Measurements from ENCODE around the gene SMG6.
A peak's percentile ranks its signal among the peaks of the same experiment; 100 is the strongest.
"Not testable (repeated sequence)": the region's sequence is repeated elsewhere in the genome, so short reads cannot be mapped to it uniquely, and the experiment has no call there.

The SMG6 gene

GRCh38 chr17:2283302-2283701 is 20.3 kb downstream of the SMG6 start:
- Mint-ChIP-seq H3K9me3 (no peaks in the 10 kb centered on the region), H3K4me3 (no peak overlapping the region), H3K36me3 (ENCODE audit: low read depth) (peaks cover 39% of the 10 kb centered on the region), H3K4me1 (ENCODE audit: low read depth) (peaks cover 34% of the 10 kb centered on the region), H3K27ac (no peak overlapping the region), H3K27me3 (ENCODE audit: low read depth) (no peaks in the 10 kb centered on the region)

DNA sequence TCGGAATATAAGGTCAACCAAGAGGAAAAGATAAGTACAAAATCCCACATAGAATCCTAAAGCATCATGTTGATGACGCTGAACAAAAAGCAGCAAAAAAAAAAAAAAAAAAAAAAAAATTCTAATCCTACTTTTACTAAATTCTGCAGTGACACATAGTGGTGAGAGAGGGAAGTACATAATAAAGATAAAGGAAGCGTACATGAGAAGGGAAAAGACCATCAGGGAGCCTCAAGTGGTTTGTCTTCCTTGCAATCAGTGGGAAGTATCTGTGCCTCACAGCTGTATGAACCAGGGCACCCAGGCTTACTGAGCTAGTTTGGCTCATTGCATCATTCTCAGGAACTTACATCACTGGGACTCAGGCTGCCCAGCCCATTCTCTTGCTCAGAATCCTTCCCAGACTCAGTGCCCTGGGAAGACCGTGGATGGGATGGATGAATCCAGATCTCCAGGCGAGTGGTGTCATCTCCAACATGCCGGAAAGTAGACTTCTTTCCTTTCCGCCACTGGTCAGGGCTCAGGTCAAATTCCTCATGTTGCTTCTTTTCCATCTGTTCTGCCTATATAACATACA is 21.2 kb downstream of the SMG6 start:
- Mint-ChIP-seq H3K4me3 (peak overlapping the region; percentile 11), H3K36me3 (ENCODE audit: low read depth) (peaks cover 37% of the 10 kb centered on the region), H3K27me3 (ENCODE audit: low read depth) (no peaks in the 10 kb centered on the region), H3K27ac (peak overlapping the region; percentile 61), H3K9me3 (no peaks in the 10 kb centered on the region), H3K4me1 (ENCODE audit: low read depth) (peaks cover 32% of the 10 kb centered on the region)

DNA sequence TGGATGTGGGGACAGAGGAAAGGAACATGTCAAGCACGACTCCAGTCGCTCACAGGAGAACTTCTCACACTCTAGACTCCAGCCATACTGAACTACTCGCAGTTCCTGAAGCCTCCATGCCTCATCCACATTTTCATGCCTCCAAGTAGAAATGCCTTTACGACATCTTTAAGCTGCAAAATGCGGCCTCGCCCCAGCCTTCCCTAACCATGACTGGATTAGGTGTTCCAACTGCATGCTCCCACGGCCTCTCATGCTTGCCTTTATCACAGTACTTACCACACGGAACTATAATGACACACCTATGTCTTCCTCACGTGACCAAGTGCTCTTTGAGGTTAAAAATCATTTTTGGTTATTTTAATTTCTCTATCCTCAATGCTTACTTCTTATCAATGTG is 23.9 kb downstream of the SMG6 start:
- H3K27ac Mint-ChIP-seq = peak overlapping the region; percentile 47
- H3K9me3 Mint-ChIP-seq = no peaks in the 10 kb centered on the region
- H3K4me3 Mint-ChIP-seq = no peak overlapping the region
- no peaks in the 10 kb centered on the region for H3K27me3 Mint-ChIP-seq (ENCODE audit: low read depth)
- peaks cover 52% of the 10 kb centered on the region for H3K4me1 Mint-ChIP-seq (ENCODE audit: low read depth)
- H3K36me3 Mint-ChIP-seq (ENCODE audit: low read depth) = peaks cover 41% of the 10 kb centered on the region

GRCh38 chr17:2277429-2278170 is 26.0 kb downstream of the SMG6 start:
- H3K4me3 Mint-ChIP-seq = no peak overlapping the region
- no peak overlapping the region for H3K27ac Mint-ChIP-seq
- H3K36me3 Mint-ChIP-seq (ENCODE audit: low read depth) = peaks cover 36% of the 10 kb centered on the region
- H3K4me1 Mint-ChIP-seq (ENCODE audit: low read depth) = peaks cover 54% of the 10 kb centered on the region
- H3K27me3 Mint-ChIP-seq (ENCODE audit: low read depth) = no peaks in the 10 kb centered on the region
- no peaks in the 10 kb centered on the region for H3K9me3 Mint-ChIP-seq

DNA sequence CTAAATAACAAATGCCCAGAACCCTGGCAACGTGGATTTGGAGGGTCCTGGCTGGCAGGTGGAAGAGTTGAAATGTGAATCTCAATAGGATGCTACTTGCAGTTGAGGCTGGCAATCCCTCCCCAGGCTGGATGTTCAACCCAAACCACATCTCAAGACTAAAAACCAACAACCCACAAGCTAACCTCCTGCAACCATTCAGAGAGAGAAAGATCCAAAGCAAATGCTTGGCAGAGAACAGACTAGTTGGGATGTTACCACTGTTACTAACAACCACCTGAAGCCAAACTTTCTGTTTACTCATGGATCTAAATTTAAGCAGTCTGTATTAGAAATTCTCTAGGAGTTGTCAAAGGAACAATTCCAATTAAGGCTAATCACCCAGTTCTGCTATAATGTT is 27.9 kb downstream of the SMG6 start:
- Mint-ChIP-seq H3K27me3 (ENCODE audit: low read depth) (no peaks in the 10 kb centered on the region), H3K27ac (peak overlapping the region; percentile 86), H3K4me3 (peak overlapping the region; percentile 63), H3K4me1 (ENCODE audit: low read depth) (peaks cover 51% of the 10 kb centered on the region), H3K36me3 (ENCODE audit: low read depth) (peaks cover 36% of the 10 kb centered on the region), H3K9me3 (no peaks in the 10 kb centered on the region)

GRCh38 chr17:2274414-2274813 is 29.2 kb downstream of the SMG6 start:
- H3K27me3 Mint-ChIP-seq (ENCODE audit: low read depth) = no peaks in the 10 kb centered on the region
- H3K4me3 Mint-ChIP-seq = peak overlapping the region; percentile 1
- H3K9me3 Mint-ChIP-seq = no peaks in the 10 kb centered on the region
- peak overlapping the region; percentile 42 for H3K27ac Mint-ChIP-seq
- H3K36me3 Mint-ChIP-seq (ENCODE audit: low read depth) = peaks cover 36% of the 10 kb centered on the region
- H3K4me1 Mint-ChIP-seq (ENCODE audit: low read depth) = peaks cover 55% of the 10 kb centered on the region

DNA sequence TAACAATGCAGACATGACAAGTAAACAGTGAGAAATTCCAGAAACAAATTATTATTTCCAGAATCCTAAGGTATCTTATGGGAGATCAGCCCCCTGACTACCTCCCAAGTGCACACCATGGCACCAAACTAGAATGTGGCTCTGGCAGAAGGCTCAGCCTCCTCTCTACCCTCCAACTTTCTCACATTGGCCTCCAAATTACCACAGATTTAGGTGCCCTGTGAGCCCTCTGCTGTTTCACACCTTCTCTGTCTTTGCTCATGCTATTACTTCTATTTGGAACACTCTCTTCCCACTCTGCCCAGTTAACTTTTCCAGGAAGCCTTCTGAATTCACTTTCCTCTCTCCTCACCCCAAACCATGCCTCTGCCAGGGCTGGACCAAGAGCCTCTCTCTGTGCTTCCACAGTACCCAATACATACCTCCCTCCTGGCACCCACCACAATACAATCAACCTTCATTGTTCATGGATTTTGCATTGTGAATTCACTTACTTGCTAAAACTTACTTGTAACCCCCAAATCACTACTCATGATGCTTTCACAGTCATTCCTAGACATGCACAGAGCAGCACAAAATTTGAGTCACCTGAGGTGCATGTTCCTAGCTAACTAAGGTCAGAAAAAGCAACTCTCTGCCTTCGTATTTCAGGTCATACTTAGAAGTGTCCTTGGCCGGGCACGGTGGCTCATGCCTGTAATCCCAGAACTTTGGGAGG is 31.4 kb downstream of the SMG6 start:
- Mint-ChIP-seq H3K4me1 (ENCODE audit: low read depth) (peaks cover 55% of the 10 kb centered on the region), H3K4me3 (peak overlapping the region; percentile 64), H3K27me3 (ENCODE audit: low read depth) (no peaks in the 10 kb centered on the region), H3K36me3 (ENCODE audit: low read depth) (peaks cover 32% of the 10 kb centered on the region), H3K9me3 (no peaks in the 10 kb centered on the region), H3K27ac (peak overlapping the region; percentile 80)

GRCh38 chr17:2267354-2267753 is 36.2 kb downstream of the SMG6 start:
- Mint-ChIP-seq H3K4me1 (ENCODE audit: low read depth) (peaks cover 71% of the 10 kb centered on the region), H3K36me3 (ENCODE audit: low read depth) (peaks cover 31% of the 10 kb centered on the region), H3K4me3 (peak overlapping the region; percentile 79), H3K9me3 (no peaks in the 10 kb centered on the region), H3K27ac (peak overlapping the region; percentile 99), H3K27me3 (ENCODE audit: low read depth) (no peaks in the 10 kb centered on the region)

GRCh38 chr17:2266865-2267228 is 36.7 kb downstream of the SMG6 start:
- Mint-ChIP-seq H3K27ac (peak overlapping the region; percentile 99), H3K9me3 (no peaks in the 10 kb centered on the region), H3K36me3 (ENCODE audit: low read depth) (peaks cover 30% of the 10 kb centered on the region), H3K4me1 (ENCODE audit: low read depth) (peaks cover 72% of the 10 kb centered on the region), H3K4me3 (peak overlapping the region; percentile 79), H3K27me3 (ENCODE audit: low read depth) (no peaks in the 10 kb centered on the region)

DNA sequence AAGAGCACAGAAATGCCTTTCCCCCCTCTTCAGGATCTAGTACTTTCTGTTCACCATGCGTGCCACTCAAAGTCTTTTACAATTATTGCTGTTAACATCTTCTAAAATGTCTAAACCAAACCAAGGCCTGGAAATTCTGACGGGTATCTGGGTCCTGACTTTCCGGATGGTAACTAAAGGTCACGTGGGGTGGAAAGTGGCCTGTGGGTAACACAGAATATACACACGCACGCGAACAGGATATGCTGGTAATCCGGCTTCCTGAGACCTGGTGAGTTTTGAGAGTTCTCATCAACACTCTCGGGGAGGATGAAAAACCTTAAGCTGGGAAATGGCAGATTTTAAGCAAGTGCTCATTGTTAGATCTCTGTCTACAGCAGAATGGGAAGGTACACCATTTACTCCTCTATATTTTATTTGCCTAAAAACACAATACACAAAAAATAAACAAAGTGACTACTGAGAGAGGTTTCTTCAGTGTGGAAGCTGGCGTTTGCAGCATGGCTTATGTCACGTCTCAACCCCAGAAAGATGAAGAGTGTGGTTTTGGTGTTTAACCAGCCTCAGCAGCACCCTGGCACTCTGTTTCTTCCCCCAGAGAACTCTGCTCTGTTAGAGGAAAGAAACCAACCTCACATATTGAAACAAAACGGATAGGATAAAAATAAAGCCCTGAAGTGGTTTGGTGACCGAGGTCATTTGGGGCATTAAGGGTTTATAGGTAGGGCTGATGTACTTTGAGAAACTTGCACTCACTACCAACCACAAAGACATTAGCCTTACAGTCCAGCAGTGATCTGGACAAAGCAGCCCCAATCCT is 37.3 kb downstream of the SMG6 start:
- Mint-ChIP-seq H3K27ac (peak overlapping the region; percentile 99), H3K4me3 (peak overlapping the region; percentile 79), H3K27me3 (ENCODE audit: low read depth) (no peaks in the 10 kb centered on the region), H3K4me1 (ENCODE audit: low read depth) (peaks cover 76% of the 10 kb centered on the region), H3K36me3 (ENCODE audit: low read depth) (peaks cover 35% of the 10 kb centered on the region), H3K9me3 (no peaks in the 10 kb centered on the region)

GRCh38 chr17:2265166-2265565 is 38.4 kb downstream of the SMG6 start:
- peak overlapping the region; percentile 79 for H3K4me3 Mint-ChIP-seq
- H3K27ac Mint-ChIP-seq = peak overlapping the region; percentile 99
- H3K9me3 Mint-ChIP-seq; H3K27me3 Mint-ChIP-seq (ENCODE audit: low read depth): not testable (repeated sequence)
- H3K36me3 Mint-ChIP-seq (ENCODE audit: low read depth) = peaks cover 36% of the 10 kb centered on the region
- H3K4me1 Mint-ChIP-seq (ENCODE audit: low read depth) = peaks cover 79% of the 10 kb centered on the region

- Mint-ChIP-seq H3K27ac (peak overlapping the region; percentile 99), H3K4me1 (ENCODE audit: low read depth) (peaks cover 79% of the 10 kb centered on the region), H3K36me3 (ENCODE audit: low read depth) (peaks cover 32% of the 10 kb centered on the region), H3K27me3 (ENCODE audit: low read depth) (no peaks in the 10 kb centered on the region), H3K9me3 (no peaks in the 10 kb centered on the region), H3K4me3 (peak overlapping the region; percentile 79)
Observed at GRCh38 chr17:2264067-2264860, 39.3 kb downstream of the SMG6 start.

DNA sequence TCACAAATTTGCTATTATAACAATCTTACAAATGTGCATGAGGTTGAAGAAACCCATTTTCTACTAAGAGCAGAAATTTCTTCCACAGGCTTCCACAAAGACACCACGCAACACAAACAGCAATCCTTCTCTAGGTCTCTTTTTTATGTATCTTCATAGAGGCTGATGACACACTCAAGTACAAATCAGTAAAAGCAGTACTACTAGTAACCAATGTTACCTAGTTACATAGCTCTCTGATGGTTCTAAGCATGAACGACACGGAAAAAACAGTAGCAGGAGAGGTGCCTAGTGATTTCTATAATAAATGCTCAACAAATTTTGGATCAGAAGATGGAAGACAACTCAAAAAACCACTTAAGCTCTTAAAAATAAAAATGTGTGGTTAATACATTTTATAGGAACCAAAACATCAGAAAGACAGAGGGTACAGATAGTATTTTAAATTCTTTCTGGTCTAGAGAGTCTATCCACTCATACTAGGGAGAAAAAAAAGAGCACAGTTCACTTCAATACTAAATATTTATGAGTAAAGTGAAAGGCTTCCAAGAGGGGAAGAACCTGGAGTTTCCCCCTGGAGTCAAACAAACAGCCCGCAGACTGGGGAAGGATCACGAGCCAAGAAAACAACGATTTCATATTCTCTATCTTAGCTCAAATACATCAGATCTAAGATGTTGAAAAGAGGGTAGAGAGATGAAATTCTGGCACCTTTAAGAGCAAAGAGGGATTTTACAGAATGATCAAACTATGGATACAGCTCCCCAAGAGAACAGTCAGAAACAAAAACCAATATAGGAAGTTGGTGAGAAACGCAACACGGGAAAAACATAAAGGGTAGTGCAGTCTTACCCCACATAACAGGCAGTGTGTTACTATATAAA is 40.2 kb downstream of the SMG6 start:
- peak overlapping the region; percentile 99 for H3K27ac Mint-ChIP-seq
- no peaks in the 10 kb centered on the region for H3K27me3 Mint-ChIP-seq (ENCODE audit: low read depth)
- H3K36me3 Mint-ChIP-seq (ENCODE audit: low read depth) = peaks cover 32% of the 10 kb centered on the region
- peak overlapping the region; percentile 79 for H3K4me3 Mint-ChIP-seq
- H3K9me3 Mint-ChIP-seq = no peaks in the 10 kb centered on the region
- peaks cover 87% of the 10 kb centered on the region for H3K4me1 Mint-ChIP-seq (ENCODE audit: low read depth)

Measured in T-helper 1 cell treated with Interleukin-12 subunit alpha and Interleukin-12 subunit beta and Interleukin-4 antibody, amounts not matched to agents 30 μg/mL and 1 μg/mL, for 36 hours (primary cell).